MM.1S (cell line): ENCODE results near the gene BUD23.

Experiments used
- DNase-seq: peaks from one replicate; pipeline ENCODE4 v3.0.0-alpha.2; 2015
- H2AFZ ChIP-seq: fragments of 300-600 bp; sonication (generic); 2 replicates; pipeline ENCODE4 v1.6.0; 2016; ENCODE audit warnings: antibody characterized with exemption, low read length
- H3F3A ChIP-seq: fragments of 300-600 bp; sonication (generic); 2 replicates; pipeline ENCODE4 v1.6.1; 2016; ENCODE audit warnings: mild to moderate bottlenecking, antibody characterized with exemption, low read length, moderate library complexity, mixed read lengths; ENCODE audit not compliant: insufficient read depth
- H3K27ac ChIP-seq: fragments of 300-600 bp; sonication (generic); 2 replicates; pipeline ENCODE4 v1.5.1; 2016; ENCODE audit warnings: mild to moderate bottlenecking, low read length
- H3K27me3 ChIP-seq: fragments of 300-600 bp; sonication (generic); replicated peaks from 2 replicates; pipeline ENCODE4 v1.6.0; 2016; ENCODE audit warnings: low read length; ENCODE audit not compliant: insufficient read depth
- H3K36me3 ChIP-seq: fragments of 300-600 bp; sonication (generic); replicated peaks from 2 replicates; pipeline ENCODE4 v1.6.1; 2016; ENCODE audit warnings: mild to moderate bottlenecking, low read length, mixed read lengths; ENCODE audit not compliant: insufficient read depth
- H3K4me1 ChIP-seq: fragments of 300-600 bp; sonication (generic); 2 replicates; pipeline ENCODE4 v1.6.1; 2016; ENCODE audit warnings: low read length, mixed read lengths
- H3K4me2 ChIP-seq: fragments of 300-600 bp; sonication (generic); 2 replicates; pipeline ENCODE4 v1.6.0; 2016; ENCODE audit warnings: low read depth, low read length
- H3K4me3 ChIP-seq: fragments of 300-600 bp; sonication (generic); 2 replicates; pipeline ENCODE4 v1.5.1; 2016; ENCODE audit warnings: low read length, mixed read lengths
- H3K79me2 ChIP-seq: fragments of 300-600 bp; sonication (generic); 2 replicates; pipeline ENCODE4 v1.6.1; 2016; ENCODE audit warnings: mixed run types, low read length, mixed read lengths
- H3K9ac ChIP-seq: fragments of 300-600 bp; sonication (generic); 2 replicates; pipeline ENCODE4 v1.6.1; 2016; ENCODE audit warnings: low read length, mixed read lengths
- H3K9me2 ChIP-seq: fragments of 300-600 bp; sonication (generic); replicated peaks from 2 replicates; pipeline ENCODE4 v1.6.1; 2016; ENCODE audit warnings: mild to moderate bottlenecking, low read length, mixed read lengths; ENCODE audit not compliant: insufficient read depth
- H3K9me3 ChIP-seq: fragments of 300-600 bp; sonication (generic); replicated peaks from 2 replicates; pipeline ENCODE4 v1.6.1; 2016; ENCODE audit warnings: mild to moderate bottlenecking, low read length, mixed read lengths; ENCODE audit not compliant: insufficient read depth
- H4K20me1 ChIP-seq: fragments of 300-600 bp; sonication (generic); 2 replicates; pipeline ENCODE4 v1.6.1; 2016; ENCODE audit warnings: mild to moderate bottlenecking, low read length, moderate library complexity, mixed read lengths; ENCODE audit not compliant: insufficient read depth
- CTCF ChIP-seq: fragments of 300-600 bp; sonication (generic); IDR thresholded peaks from 2 replicates; pipeline ENCODE4 v1.5.1; 2016; ENCODE audit warnings: antibody characterized with exemption, low read length, mixed read lengths
- EZH2 ChIP-seq: fragments of 300-600 bp; sonication (generic); optimal IDR thresholded peaks from 2 replicates; pipeline ENCODE3; 2017; ENCODE audit warnings: low read depth, mild to moderate bottlenecking, antibody characterized with exemption, low read length, mixed read lengths
- EZH2phosphoT487 ChIP-seq: fragments of 300-600 bp; sonication (generic); IDR thresholded peaks from 2 replicates; pipeline ENCODE4 v1.6.1; 2018; ENCODE audit warnings: antibody characterized with exemption, low read length

The BUD23 gene

GRCh38 chr7:73702226-73702625, 18.8 kb downstream of the BUD23 start:
- Histone ChIP-seq H3K27ac (no peak overlapping the region), H3K4me1 (no peaks in the 10 kb centered on the region), H3K4me3 (no peak overlapping the region), H3K9ac (no peak overlapping the region), H3F3A (no peaks in the 10 kb centered on the region; the same call in 1 of the 2 replicates), H3K27me3 (no peaks in the 10 kb centered on the region), H4K20me1 (no peaks in the 10 kb centered on the region; the same call in 1 of the 2 replicates), H2AFZ (no peak overlapping the region), H3K9me2 (no peaks in the 10 kb centered on the region), H3K4me2 (no peak overlapping the region), H3K36me3 (no peaks in the 10 kb centered on the region), H3K9me3 (no peaks in the 10 kb centered on the region), H3K79me2 (no peaks in the 10 kb centered on the region)
- DNase-seq: no peak
- TF ChIP-seq EZH2 (no peak), EZH2phosphoT487 (no peak), CTCF (no peak)

GRCh38 chr7:73702665-73703064, 19.3 kb downstream of the BUD23 start:
- no peaks in the 10 kb centered on the region for H3K27me3 ChIP-seq
- no peak for TF ChIP-seq EZH2
- no peak for TF ChIP-seq EZH2phosphoT487
- no peak for TF ChIP-seq CTCF
- no peak overlapping the region for H3K4me2 ChIP-seq
- no peaks in the 10 kb centered on the region for H3K9me3 ChIP-seq
- H3K79me2 ChIP-seq: no peaks in the 10 kb centered on the region
- H3K4me1 ChIP-seq: no peaks in the 10 kb centered on the region
- H3K36me3 ChIP-seq: no peaks in the 10 kb centered on the region
- no peaks in the 10 kb centered on the region; the same call in 1 of the 2 replicates for H4K20me1 ChIP-seq
- H3F3A ChIP-seq: no peaks in the 10 kb centered on the region; the same call in 1 of the 2 replicates
- no peak overlapping the region for H2AFZ ChIP-seq
- no peak overlapping the region for H3K27ac ChIP-seq
- no peak for DNase-seq
- no peak overlapping the region for H3K9ac ChIP-seq
- no peaks in the 10 kb centered on the region for H3K9me2 ChIP-seq
- no peak overlapping the region for H3K4me3 ChIP-seq

- H3K4me1 ChIP-seq: no peaks in the 10 kb centered on the region
- no peak overlapping the region for H3K4me2 ChIP-seq
- H3K9ac ChIP-seq: no peak overlapping the region
- H3K36me3 ChIP-seq: no peaks in the 10 kb centered on the region
- H3K9me2 ChIP-seq: no peaks in the 10 kb centered on the region
- DNase-seq: no peak
- H3K27ac ChIP-seq: no peak overlapping the region
- no peaks in the 10 kb centered on the region; the same call in 1 of the 2 replicates for H4K20me1 ChIP-seq
- no peaks in the 10 kb centered on the region for H3K79me2 ChIP-seq
- no peaks in the 10 kb centered on the region for H3F3A ChIP-seq
- H3K9me3 ChIP-seq: no peaks in the 10 kb centered on the region
- H2AFZ ChIP-seq: no peak overlapping the region
- H3K27me3 ChIP-seq: no peaks in the 10 kb centered on the region
- no peak overlapping the region for H3K4me3 ChIP-seq
- TF ChIP-seq EZH2 (no peak), CTCF (no peak), EZH2phosphoT487 (no peak)
These were observed 19.8 kb downstream of the BUD23 start for GRCh38 chr7:73703225-73703624.
